SK-N-SH treated with all-trans-retinoic acid at 6 μM for 48 hours (cell line): Measurements from ENCODE around the gene LILRB1.

Experiments
- ATAC-seq: fragments of 200-7000 bp; cut with Tn5 transposase; 3 replicates; pipeline ENCODE4 v1.9.1; 2020; ENCODE audit warnings: mild to moderate bottlenecking, moderate library complexity
- ARNTL ChIP-seq: fragments of 450-650 bp; formaldehyde crosslinking; IDR thresholded peaks from 2 replicates; pipeline ENCODE4 v1.5.0; 2020; ENCODE audit warnings: low read depth, mild to moderate bottlenecking, moderate library complexity, borderline replicate concordance
- BACH2 ChIP-seq: fragments of 250-450 bp; sonication (Bioruptor Pico); IDR thresholded peaks from 2 replicates; pipeline ENCODE4 v1.9.0; 2021; ENCODE audit warnings: mild to moderate bottlenecking, borderline replicate concordance
- CREB5 ChIP-seq: fragments of 250-450 bp; sonication (Bioruptor Pico); IDR thresholded peaks from 2 replicates; pipeline ENCODE4 v1.5.1; 2020; ENCODE audit warnings: low read depth, mild to moderate bottlenecking, moderate library complexity
- CSDC2 ChIP-seq: fragments of 250-450 bp; sonication (Bioruptor Pico); IDR thresholded peaks from 2 replicates; pipeline ENCODE4 v1.5.0; 2020; ENCODE audit warnings: mild to moderate bottlenecking, moderate library complexity
- CSRNP3 ChIP-seq: fragments of 250-450 bp; sonication (Bioruptor Pico); IDR thresholded peaks from 2 replicates; pipeline ENCODE4 v1.5.1; 2021; ENCODE audit warnings: mild to moderate bottlenecking, moderate library complexity
- ESRRG ChIP-seq: fragments of 250-450 bp; sonication (Bioruptor Pico); IDR thresholded peaks from 2 replicates; pipeline ENCODE4 v1.6.1; 2021; ENCODE audit warnings: mild to moderate bottlenecking
- GLIS3 ChIP-seq: fragments of 250-450 bp; sonication (Bioruptor Pico); IDR thresholded peaks from 2 replicates; pipeline ENCODE4 v1.5.0; 2020; ENCODE audit warnings: mild to moderate bottlenecking, moderate library complexity
- ISL1 ChIP-seq: fragments of 250-450 bp; sonication (Bioruptor Pico); IDR thresholded peaks from 2 replicates; pipeline ENCODE4 v2.1.2; 2022; ENCODE audit warnings: mild to moderate bottlenecking, moderate library complexity
- OSR1 ChIP-seq: fragments of 250-450 bp; sonication (Bioruptor Pico); IDR thresholded peaks from 2 replicates; pipeline ENCODE4 v1.8.0; 2022; ENCODE audit warnings: moderate library complexity, mild to moderate bottlenecking, inconsistent platforms
- PATZ1 ChIP-seq: fragments of 250-450 bp; sonication (Bioruptor Pico); IDR thresholded peaks from 2 replicates; pipeline ENCODE4 v1.8.0; 2020; ENCODE audit warnings: mild to moderate bottlenecking, moderate library complexity, borderline replicate concordance
- POU6F1 ChIP-seq: fragments of 250-450 bp; sonication (Bioruptor Pico); IDR thresholded peaks from 2 replicates; pipeline ENCODE4 v1.8.0; 2021; ENCODE audit warnings: low read depth, mild to moderate bottlenecking, moderate library complexity, borderline replicate concordance
- PPARA ChIP-seq: fragments of 250-450 bp; sonication (Bioruptor Pico); IDR thresholded peaks from 2 replicates; pipeline ENCODE4 v1.5.0; 2020; ENCODE audit warnings: mild to moderate bottlenecking, borderline replicate concordance
- RARB ChIP-seq: fragments of 250-450 bp; sonication (Bioruptor Pico); IDR thresholded peaks from 2 replicates; pipeline ENCODE4 v1.8.0; 2021; ENCODE audit warnings: mild to moderate bottlenecking, moderate library complexity
- SNAI2 ChIP-seq: fragments of 250-450 bp; sonication (Bioruptor Pico); IDR thresholded peaks from 2 replicates; pipeline ENCODE4 v1.5.0; 2020; ENCODE audit warnings: mild to moderate bottlenecking, moderate library complexity
- TCF4 ChIP-seq: fragments of 250-450 bp; sonication (Bioruptor Pico); IDR thresholded peaks from 2 replicates; pipeline ENCODE4 v1.8.0; 2021; ENCODE audit warnings: mild to moderate bottlenecking, moderate library complexity, borderline replicate concordance
- TOX ChIP-seq: fragments of 250-450 bp; sonication (Bioruptor Pico); IDR thresholded peaks from 2 replicates; pipeline ENCODE4 v1.8.0; 2021; ENCODE audit warnings: mild to moderate bottlenecking, moderate library complexity, borderline replicate concordance
- ZC3H10 ChIP-seq: fragments of 250-450 bp; sonication (Bioruptor Pico); IDR thresholded peaks from 2 replicates; pipeline ENCODE4 v1.5.1; 2021; ENCODE audit warnings: mild to moderate bottlenecking, moderate library complexity
- ZFP3 ChIP-seq: fragments of 250-450 bp; sonication (Bioruptor Pico); IDR thresholded peaks from 2 replicates; pipeline ENCODE4 v1.5.0; 2020; ENCODE audit warnings: mild to moderate bottlenecking, moderate library complexity
- ZFP30 ChIP-seq: fragments of 450-650 bp; formaldehyde crosslinking; IDR thresholded peaks from 2 replicates; pipeline ENCODE4 v1.5.0; 2022; ENCODE audit warnings: mild to moderate bottlenecking, moderate library complexity
- ZNF565 ChIP-seq: fragments of 450-650 bp; formaldehyde crosslinking; conservative IDR thresholded peaks from 2 replicates; pipeline ENCODE4 v1.5.0; 2020; ENCODE audit warnings: low read depth, mild to moderate bottlenecking, moderate library complexity
- ZNF70 ChIP-seq: fragments of 450-650 bp; formaldehyde crosslinking; IDR thresholded peaks from 2 replicates; pipeline ENCODE4 v1.5.0; 2020; ENCODE audit warnings: mild to moderate bottlenecking, moderate library complexity
- ZNF8 ChIP-seq: fragments of 450-650 bp; formaldehyde crosslinking; IDR thresholded peaks from 2 replicates; pipeline ENCODE4 v1.5.0; 2020; ENCODE audit warnings: mild to moderate bottlenecking, moderate library complexity

The LILRB1 gene

GRCh38 chr19:54608205-54608604, 22.1 kb upstream of the LILRB1 start:
- ATAC-seq = no peak
- no peak for TF ChIP-seq PATZ1 (CRISPR knock-in tag)
- no peak for TF ChIP-seq TOX (CRISPR knock-in tag)
- no peak for TF ChIP-seq ZNF70 (CRISPR knock-in tag)
- TF ChIP-seq POU6F1 (CRISPR knock-in tag) = no peak
- TF ChIP-seq ZNF8 = no peak
- no peak for TF ChIP-seq ZNF565 (CRISPR knock-in tag)
- no peak for TF ChIP-seq TCF4 (CRISPR knock-in tag)
- TF ChIP-seq ARNTL = no peak
- TF ChIP-seq RARB (CRISPR knock-in tag) = no peak
- no peak for TF ChIP-seq ESRRG (CRISPR knock-in tag)
- no peak for TF ChIP-seq BACH2 (CRISPR knock-in tag)
- no peak for TF ChIP-seq ZFP30 (CRISPR knock-in tag)
- TF ChIP-seq SNAI2 = no peak
- TF ChIP-seq ZC3H10 (CRISPR knock-in tag) = no peak
- no peak for TF ChIP-seq ISL1 (CRISPR knock-in tag)

- no peak for TF ChIP-seq ZNF565 (CRISPR knock-in tag)
- TF ChIP-seq SNAI2 = no peak
- TF ChIP-seq POU6F1 (CRISPR knock-in tag) = no peak
- TF ChIP-seq BACH2 (CRISPR knock-in tag) = no peak
- TF ChIP-seq ZFP3 = no peak
- TF ChIP-seq ARNTL = no peak
- TF ChIP-seq, all 23 proteins: peak for 0
- ATAC-seq = no peak
Measured at GRCh38 chr19:54608792-54609191, 21.5 kb upstream of the LILRB1 start.

- no peak for ATAC-seq
- no peak for TF ChIP-seq ISL1 (CRISPR knock-in tag)
Measured at GRCh38 chr19:54609356-54609791, 20.9 kb upstream of the LILRB1 start.

- TF ChIP-seq ZNF8 = no peak
- no peak for TF ChIP-seq PPARA (CRISPR knock-in tag)
- TF ChIP-seq OSR1 = no peak
- TF ChIP-seq SNAI2 = no peak
- TF ChIP-seq CSDC2 = no peak
- no peak for TF ChIP-seq POU6F1 (CRISPR knock-in tag)
- TF ChIP-seq BACH2 (CRISPR knock-in tag) = no peak
- no peak for TF ChIP-seq ZFP3
- TF ChIP-seq GLIS3 (CRISPR knock-in tag) = no peak
- no peak for TF ChIP-seq ZNF70 (CRISPR knock-in tag)
- no peak for TF ChIP-seq ZNF565 (CRISPR knock-in tag)
- no peak for TF ChIP-seq CSRNP3 (CRISPR knock-in tag)
- TF ChIP-seq CREB5 = no peak
- no peak for TF ChIP-seq ESRRG (CRISPR knock-in tag)
- no peak for ATAC-seq
Measured at GRCh38 chr19:54612428-54612827, 17.9 kb upstream of the LILRB1 start.
